Measurements from ENCODE around the gene RHBDL1. TPM values are rescaled to one million over a fixed set of nuclear protein-coding genes. Genes with fewer than 3 reads are reported as not detected.

RHBDL1 gene
- total RNA-seq, 1 donor from 2014 or later: 3.0 TPM

DNA sequence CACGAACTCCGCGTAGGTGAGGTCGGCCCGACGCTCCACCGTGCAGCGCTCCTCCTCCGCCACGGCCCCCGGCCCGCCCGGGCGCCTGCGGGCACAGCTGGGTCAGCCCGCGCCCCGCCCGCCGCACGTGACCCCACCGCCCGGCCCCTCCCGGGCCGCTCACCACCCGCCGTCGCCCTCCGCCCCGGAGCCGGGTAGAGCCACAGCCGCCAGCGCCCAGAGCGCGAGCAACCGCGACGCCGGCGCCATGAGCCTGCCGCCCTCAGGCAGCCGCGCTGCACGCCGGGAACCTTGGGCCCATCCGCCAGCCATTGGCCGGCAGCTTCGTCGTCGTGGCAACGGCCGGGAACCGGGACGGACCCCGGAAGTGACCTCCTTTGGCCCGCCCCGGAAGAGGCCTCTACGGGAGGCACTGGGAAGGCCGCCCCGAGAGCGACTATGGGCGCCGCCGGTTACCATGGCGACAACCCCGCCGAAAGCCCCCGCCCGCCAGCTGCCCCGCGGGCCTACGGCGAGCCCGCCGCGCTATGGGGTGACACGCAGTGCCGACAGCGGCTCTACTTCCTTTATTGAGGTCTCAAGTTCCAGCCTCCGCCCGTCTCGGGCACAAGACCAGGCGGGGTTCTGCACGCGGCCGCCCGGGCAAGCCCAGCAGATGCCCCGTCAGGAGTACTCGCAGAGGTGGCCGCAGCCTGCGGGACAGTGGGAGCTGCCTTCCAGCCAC lies 8.8 kb downstream of the RHBDL1 start, which contains the start of gene JMJD8:
TSS of gene JMJD8 (minus strand) at position 264 of the 724 bp plus-strand sequence. CDS start at position 249, 15 bp downstream.
- Mint-ChIP-seq H3K27ac (ENCODE audit: unreplicated experiment) (peak within 1 kb of the TSS; percentile 74), H3K9me3 (ENCODE audit: low read depth) (no peaks in the 10 kb centered on the region), H3K36me3 (ENCODE audit: low read depth) (peaks cover 11% of the 10 kb centered on the region), H3K27me3 (ENCODE audit: low read depth) (no peaks in the 10 kb centered on the region), H3K4me1 (ENCODE audit: low read depth) (peaks cover 42% of the 10 kb centered on the region), H3K4me3 (ENCODE audit: unreplicated experiment) (peak within 1 kb of the TSS; percentile 68)
- peak; percentile 99 for DNase-seq (ENCODE audit: low spot score)
- TF ChIP-seq, protein P1, sequence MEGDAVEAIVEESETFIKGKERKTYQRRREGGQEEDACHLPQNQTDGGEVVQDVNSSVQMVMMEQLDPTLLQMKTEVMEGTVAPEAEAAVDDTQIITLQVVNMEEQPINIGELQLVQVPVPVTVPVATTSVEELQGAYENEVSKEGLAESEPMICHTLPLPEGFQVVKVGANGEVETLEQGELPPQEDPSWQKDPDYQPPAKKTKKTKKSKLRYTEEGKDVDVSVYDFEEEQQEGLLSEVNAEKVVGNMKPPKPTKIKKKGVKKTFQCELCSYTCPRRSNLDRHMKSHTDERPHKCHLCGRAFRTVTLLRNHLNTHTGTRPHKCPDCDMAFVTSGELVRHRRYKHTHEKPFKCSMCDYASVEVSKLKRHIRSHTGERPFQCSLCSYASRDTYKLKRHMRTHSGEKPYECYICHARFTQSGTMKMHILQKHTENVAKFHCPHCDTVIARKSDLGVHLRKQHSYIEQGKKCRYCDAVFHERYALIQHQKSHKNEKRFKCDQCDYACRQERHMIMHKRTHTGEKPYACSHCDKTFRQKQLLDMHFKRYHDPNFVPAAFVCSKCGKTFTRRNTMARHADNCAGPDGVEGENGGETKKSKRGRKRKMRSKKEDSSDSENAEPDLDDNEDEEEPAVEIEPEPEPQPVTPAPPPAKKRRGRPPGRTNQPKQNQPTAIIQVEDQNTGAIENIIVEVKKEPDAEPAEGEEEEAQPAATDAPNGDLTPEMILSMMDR (IDR thresholded peaks at IDR 0.05): no peak

- Mint-ChIP-seq H3K27ac (ENCODE audit: unreplicated experiment) (no peak overlapping the region), H3K4me3 (ENCODE audit: unreplicated experiment) (no peak overlapping the region), H3K4me1 (ENCODE audit: low read depth) (peaks cover 47% of the 10 kb centered on the region), H3K27me3 (ENCODE audit: low read depth) (no peaks in the 10 kb centered on the region), H3K36me3 (ENCODE audit: low read depth) (peaks cover 11% of the 10 kb centered on the region), H3K9me3 (ENCODE audit: low read depth) (no peaks in the 10 kb centered on the region)
- DNase-seq (ENCODE audit: low spot score): no peak
- TF ChIP-seq, protein P1 (IDR thresholded peaks at IDR 0.05): no peak
These were observed 9.7 kb downstream of the RHBDL1 start for GRCh38 chr16:684961-685696.

DNA sequence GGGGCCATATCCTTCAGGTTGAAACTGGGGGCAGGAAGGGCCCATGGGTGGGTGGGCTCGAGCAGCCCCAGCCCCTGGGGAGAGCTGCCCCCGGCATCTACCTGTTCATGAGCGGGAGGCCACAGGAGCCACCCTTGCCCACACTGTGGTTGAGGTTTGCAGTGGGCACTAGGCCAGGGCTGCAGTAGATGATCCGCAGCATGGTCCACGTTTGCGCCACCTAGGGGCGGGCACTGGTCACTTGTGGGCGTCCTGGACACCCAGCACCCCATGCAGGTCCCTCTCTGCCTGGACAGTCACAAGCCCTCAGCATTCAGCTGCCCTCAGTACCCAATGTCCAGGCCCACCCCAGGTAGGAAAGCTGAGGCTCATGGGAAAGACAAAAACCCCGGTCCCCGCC lies 10.5 kb downstream of the RHBDL1 start:
- Mint-ChIP-seq H3K36me3 (ENCODE audit: low read depth) (peaks cover 11% of the 10 kb centered on the region), H3K9me3 (ENCODE audit: low read depth) (no peaks in the 10 kb centered on the region), H3K27me3 (ENCODE audit: low read depth) (no peaks in the 10 kb centered on the region), H3K27ac (ENCODE audit: unreplicated experiment) (no peak overlapping the region), H3K4me3 (ENCODE audit: unreplicated experiment) (peak overlapping the region; percentile 31), H3K4me1 (ENCODE audit: low read depth) (peaks cover 49% of the 10 kb centered on the region)
- DNase-seq (ENCODE audit: low spot score): no peak
- TF ChIP-seq, protein P1 (IDR thresholded peaks at IDR 0.05): peak; percentile 70

DNA sequence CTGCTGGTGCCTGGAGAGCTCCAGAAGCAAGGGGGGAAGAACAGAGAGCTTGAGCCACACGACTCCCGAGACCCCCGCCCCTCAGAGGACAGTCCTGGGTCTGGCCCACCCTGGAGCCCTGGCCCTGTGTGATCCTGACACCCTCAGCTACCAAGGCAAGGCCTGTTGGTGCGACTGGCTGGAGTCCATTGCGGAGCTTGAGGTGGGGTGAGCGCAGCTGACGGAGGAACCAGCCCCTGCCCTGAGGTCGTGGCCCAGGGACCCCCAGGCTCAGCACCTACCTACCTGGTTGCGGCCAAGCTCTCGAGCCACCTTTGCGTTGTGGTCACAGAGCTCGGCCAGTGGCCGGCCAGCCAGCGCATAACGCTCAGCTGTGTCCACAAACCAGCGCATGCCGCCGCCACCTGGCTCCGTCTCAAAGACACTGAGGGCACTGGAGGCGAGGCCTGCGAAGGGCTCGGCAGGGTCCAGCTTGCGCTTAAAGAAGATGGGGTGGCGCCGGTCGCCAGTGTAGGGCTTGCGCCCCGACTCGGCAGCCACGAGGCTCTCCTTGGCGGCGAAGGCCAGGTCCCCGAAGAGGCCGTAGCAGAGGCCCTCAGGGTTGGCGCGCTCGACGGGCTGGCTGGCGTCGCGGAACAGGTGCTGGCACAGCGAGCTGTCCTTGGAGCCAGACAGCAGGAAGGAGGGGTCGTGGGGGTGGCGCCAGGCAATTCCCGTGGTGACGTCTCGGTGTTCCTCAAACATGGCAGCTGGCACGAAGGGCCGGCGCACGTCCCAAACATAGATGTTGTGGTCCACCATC lies 11.2 kb downstream of the RHBDL1 start:
- Mint-ChIP-seq H3K4me1 (ENCODE audit: low read depth) (peaks cover 43% of the 10 kb centered on the region), H3K9me3 (ENCODE audit: low read depth) (no peaks in the 10 kb centered on the region), H3K4me3 (ENCODE audit: unreplicated experiment) (no peak overlapping the region), H3K27ac (ENCODE audit: unreplicated experiment) (no peak overlapping the region), H3K27me3 (ENCODE audit: low read depth) (no peaks in the 10 kb centered on the region), H3K36me3 (ENCODE audit: low read depth) (peaks cover 8% of the 10 kb centered on the region)
- no peak for DNase-seq (ENCODE audit: low spot score)
- TF ChIP-seq, protein P1 (IDR thresholded peaks at IDR 0.05): no peak

DNA sequence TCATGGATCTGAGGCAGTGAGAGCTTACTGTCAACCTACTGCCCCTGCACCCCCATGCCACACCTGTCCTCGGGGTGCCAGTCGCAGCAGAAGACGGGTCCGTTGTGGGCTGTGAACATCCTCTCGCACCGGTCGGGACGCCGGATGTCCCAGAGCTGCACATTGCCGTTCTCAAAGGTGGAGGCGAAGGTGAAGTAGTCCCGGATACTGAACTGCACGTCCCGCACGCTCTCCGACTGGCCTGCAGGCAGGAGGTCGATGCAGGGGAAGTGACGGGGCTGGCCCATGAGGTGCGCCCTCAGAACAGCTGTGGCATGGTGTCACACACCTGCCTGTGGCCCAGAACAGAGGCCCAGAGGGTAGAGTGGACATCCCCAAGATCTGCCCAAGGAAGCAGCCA lies 12.0 kb downstream of the RHBDL1 start:
- peaks cover 35% of the 10 kb centered on the region for H3K4me1 Mint-ChIP-seq (ENCODE audit: low read depth)
- H3K27ac Mint-ChIP-seq (ENCODE audit: unreplicated experiment): no peak overlapping the region
- peaks cover 5% of the 10 kb centered on the region for H3K27me3 Mint-ChIP-seq (ENCODE audit: low read depth)
- TF ChIP-seq, protein P1 (IDR thresholded peaks at IDR 0.05): no peak
- H3K36me3 Mint-ChIP-seq (ENCODE audit: low read depth): peaks cover 4% of the 10 kb centered on the region
- no peak for DNase-seq (ENCODE audit: low spot score)
- H3K4me3 Mint-ChIP-seq (ENCODE audit: unreplicated experiment): no peak overlapping the region
- H3K9me3 Mint-ChIP-seq (ENCODE audit: low read depth): no peaks in the 10 kb centered on the region
